ENCODE results near the gene RTEL1.

The RTEL1 gene

GRCh38 chr20:63741676-63742380 is 83.7 kb downstream of the RTEL1 start:
- no peak for DNase-seq (ENCODE audit: low read depth)

GRCh38 chr20:63742381-63743024 is 84.4 kb downstream of the RTEL1 start:
- no peak for DNase-seq (ENCODE audit: low read depth)

GRCh38 chr20:63743210-63743970 is 85.3 kb downstream of the RTEL1 start:
- DNase-seq (ENCODE audit: low read depth) = no peak

- no peak for DNase-seq (ENCODE audit: low read depth)
Observed at GRCh38 chr20:63744158-63744557, 86.0 kb downstream of the RTEL1 start.

GRCh38 chr20:63744574-63745423 is 86.7 kb downstream of the RTEL1 start:
- no peak for DNase-seq (ENCODE audit: low read depth)

- DNase-seq (ENCODE audit: low read depth) = no peak
Observed at GRCh38 chr20:63745424-63745805, 87.3 kb downstream of the RTEL1 start.
